Prostate gland (tissue), 2 donors: ENCODE measurements around the gene RAB24. TPM values are rescaled to one million over a fixed set of nuclear protein-coding genes. Genes with fewer than 3 reads are reported as not detected.

Experiments
- DNase-seq: peaks from one replicate; pipeline ENCODE4 v3.0.0-alpha.2; 2019; ENCODE audit warnings: low spot score
- H3K27ac ChIP-seq, 2 donors: fragments of 200-600 bp; sonication (generic); 2 replicates each; pipeline ENCODE4 v1.5.1; 2017 to 2019
- H3K27me3 ChIP-seq: fragments of 200-600 bp; sonication (generic); replicated peaks from 2 replicates; pipeline ENCODE4 v1.5.1; 2019; ENCODE audit not compliant: insufficient read depth
- H3K36me3 ChIP-seq, 2 donors: fragments of 200-600 bp; sonication (generic); 1 replicate in 1 of 2; 2 replicates in 1 of 2; pipeline versions ENCODE4 v1.5.1 to v1.8.1; 2017 to 2019
- H3K4me1 ChIP-seq: fragments of 200-600 bp; sonication (generic); replicated peaks from 2 replicates; pipeline ENCODE4 v1.5.1; 2019
- H3K4me3 ChIP-seq, 2 donors: fragments of 200-600 bp; sonication (generic); 2 replicates each; pipeline ENCODE4 v1.5.1; 2017 to 2019
- H3K9me3 ChIP-seq: fragments of 200-600 bp; sonication (generic); 2 replicates; pipeline ENCODE4 v1.5.1; 2017
- CTCF ChIP-seq, 4 experiments: fragments of 200-600 bp in 2 of 4; fragments of 450-650 bp in 2 of 4; sonication (generic) in 2 of 4; IDR thresholded peaks; 1 replicate in 3 of 4; 2 replicates in 1 of 4; pipeline ENCODE4 v1.5.1; 2016 to 2019; ENCODE audit warnings: antibody characterized with exemption in 4 of 4, mild to moderate bottlenecking in 2 of 4, moderate library complexity in 2 of 4
- POLR2A ChIP-seq: fragments of 450-650 bp; IDR thresholded peaks from one replicate; pipeline ENCODE4 v1.6.1; 2016; ENCODE audit warnings: antibody characterized with exemption, mild to moderate bottlenecking
- POLR2AphosphoS5 ChIP-seq: sonication (generic); formaldehyde crosslinking; IDR thresholded peaks from one replicate; pipeline ENCODE4 v1.6.1; 2017; ENCODE audit warnings: antibody characterized with exemption
- WGBS: methylation state at CpG from one replicate; pipeline ENCODE4 v1.1.5; 2018; 5-methylcytosine and 5-hydroxymethylcytosine counted together
- intact Hi-C: fragments of 100-400 bp; cut with DNase I; formaldehyde crosslinking; loops from one replicate; pipeline ENCODE4 v1.14.2; 2022
- total RNA-seq, 2 donors: library from RNA; depleted of rRNA; stranded (reverse); fragments of >200 nt; gene quantifications; one replicate each; pipeline ENCODE4 v1.1.0, GENCODE V29; 2016

RAB24 gene
- total RNA-seq, 2 donors from 2014 or later = 30.0 to 30.4 TPM

DNA sequence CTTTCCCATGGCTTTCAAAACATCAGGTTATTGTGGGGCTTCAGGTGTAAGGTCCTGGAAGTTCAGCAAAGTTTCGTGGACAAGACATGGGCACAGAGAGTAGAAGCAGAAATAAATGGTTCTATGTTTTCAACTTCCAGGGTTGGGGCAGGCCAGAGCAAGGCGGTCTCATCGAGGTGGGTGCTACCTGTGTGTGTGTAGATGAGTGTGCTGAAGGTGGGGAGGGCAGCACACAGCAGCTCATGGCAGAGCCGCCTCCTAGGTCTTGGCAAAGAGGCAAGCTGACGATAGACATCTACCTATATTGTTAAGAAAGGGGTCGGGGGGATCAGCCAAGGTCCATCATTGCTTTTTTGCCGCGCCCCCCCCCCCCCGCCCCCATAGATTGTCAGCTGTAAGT, 3.8 kb downstream of the RAB24 start:
- H3K36me3 ChIP-seq = peaks cover 3% of the 10 kb centered on the region in 2 donors
- no peaks in the 10 kb centered on the region for H3K27me3 ChIP-seq
- H3K9me3 ChIP-seq = no peaks in the 10 kb centered on the region
- 65% methylated on average over 9 of the region's 9 CpGs for WGBS
- H3K27ac ChIP-seq = peak overlapping the region; percentile 7 to 84
- no peak for TF ChIP-seq CTCF (IDR thresholded peaks at IDR 0.05)
- TF ChIP-seq POLR2A = no peak
- TF ChIP-seq POLR2AphosphoS5 = no peak
- peaks cover 19% of the 10 kb centered on the region for H3K4me1 ChIP-seq
- intact Hi-C loops = no loop called here
- no peak overlapping the region for H3K4me3 ChIP-seq
- DNase-seq = no peak

DNA sequence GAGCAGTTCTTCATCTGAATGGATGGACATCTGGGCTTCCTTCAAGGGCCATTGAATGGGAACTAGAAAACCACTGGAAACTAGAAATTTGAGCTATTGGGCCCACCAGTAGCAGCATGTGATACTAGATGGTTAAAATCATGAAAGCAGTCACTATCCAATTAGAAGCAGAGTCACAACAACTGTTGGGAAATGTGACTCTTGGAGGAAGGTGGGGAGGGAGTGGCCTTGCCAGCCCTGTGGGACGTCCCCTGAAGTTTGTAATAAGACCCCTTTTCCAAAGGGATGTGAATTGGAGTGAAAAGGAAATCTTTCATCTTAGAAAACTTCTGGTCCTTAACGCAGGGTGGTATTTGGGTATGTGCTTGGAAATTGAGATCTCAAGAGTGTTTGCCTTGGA, 5.6 kb downstream of the RAB24 start:
- peaks cover 19% of the 10 kb centered on the region for H3K4me1 ChIP-seq
- no peak for TF ChIP-seq POLR2AphosphoS5
- TF ChIP-seq CTCF (IDR thresholded peaks at IDR 0.05) = no peak
- TF ChIP-seq POLR2A = no peak
- H3K9me3 ChIP-seq = no peaks in the 10 kb centered on the region
- H3K27me3 ChIP-seq = no peaks in the 10 kb centered on the region
- H3K27ac ChIP-seq = no peak overlapping the region
- H3K36me3 ChIP-seq = peaks cover 12 to 18% of the 10 kb centered on the region in 2 donors
- 78% methylated on average over 2 of the region's 2 CpGs for WGBS
- intact Hi-C loops = no loop called here
- no peak overlapping the region for H3K4me3 ChIP-seq
- no peak for DNase-seq

DNA sequence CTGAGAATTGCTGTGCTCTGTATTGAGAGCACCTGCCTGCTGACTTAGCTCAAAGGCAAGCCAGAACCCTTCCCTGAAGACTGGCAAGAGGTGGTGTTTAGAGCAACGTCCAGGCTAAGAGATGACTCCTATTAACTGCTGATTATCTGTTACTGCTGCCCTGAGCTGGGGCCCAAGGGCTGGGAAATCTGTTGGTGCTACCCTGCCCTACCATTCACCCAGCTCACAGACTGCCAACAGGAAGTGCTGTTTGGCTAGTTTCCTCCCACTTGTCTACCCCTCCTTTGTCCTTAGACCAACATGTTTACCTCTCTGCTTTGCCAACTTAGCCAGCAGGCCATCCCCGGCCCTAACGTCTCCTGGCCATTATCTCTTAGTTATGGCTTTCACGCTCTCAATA, 6.9 kb downstream of the RAB24 start:
- H3K9me3 ChIP-seq = no peaks in the 10 kb centered on the region
- H3K36me3 ChIP-seq = peaks cover 15 to 18% of the 10 kb centered on the region in 2 donors
- intact Hi-C loops = no loop called here
- peaks cover 8% of the 10 kb centered on the region for H3K4me1 ChIP-seq
- no peaks in the 10 kb centered on the region for H3K27me3 ChIP-seq
- H3K4me3 ChIP-seq = no peak overlapping the region
- no peak for DNase-seq
- TF ChIP-seq POLR2AphosphoS5 = peak; percentile 29
- no peak for TF ChIP-seq CTCF (IDR thresholded peaks at IDR 0.05)
- peak overlapping the region in 1 of 2 donors; percentile 28 for H3K27ac ChIP-seq
- WGBS = 33% methylated on average over 4 of the region's 4 CpGs

GRCh38 chr5:177295924-177296323, 7.6 kb downstream of the RAB24 start:
- H3K36me3 ChIP-seq = peaks cover 15 to 18% of the 10 kb centered on the region in 2 donors
- TF ChIP-seq POLR2AphosphoS5 (no peak), CTCF (IDR thresholded peaks at IDR 0.05) (no peak), POLR2A (no peak)
- intact Hi-C loops = no loop called here
- H3K9me3 ChIP-seq = no peaks in the 10 kb centered on the region
- peak overlapping the region in 1 of 2 donors; percentile 28 for H3K27ac ChIP-seq
- H3K4me3 ChIP-seq = no peak overlapping the region
- peaks cover 1% of the 10 kb centered on the region for H3K4me1 ChIP-seq
- DNase-seq = no peak
- H3K27me3 ChIP-seq = no peaks in the 10 kb centered on the region
- 92% methylated on average over 9 of the region's 9 CpGs for WGBS

DNA sequence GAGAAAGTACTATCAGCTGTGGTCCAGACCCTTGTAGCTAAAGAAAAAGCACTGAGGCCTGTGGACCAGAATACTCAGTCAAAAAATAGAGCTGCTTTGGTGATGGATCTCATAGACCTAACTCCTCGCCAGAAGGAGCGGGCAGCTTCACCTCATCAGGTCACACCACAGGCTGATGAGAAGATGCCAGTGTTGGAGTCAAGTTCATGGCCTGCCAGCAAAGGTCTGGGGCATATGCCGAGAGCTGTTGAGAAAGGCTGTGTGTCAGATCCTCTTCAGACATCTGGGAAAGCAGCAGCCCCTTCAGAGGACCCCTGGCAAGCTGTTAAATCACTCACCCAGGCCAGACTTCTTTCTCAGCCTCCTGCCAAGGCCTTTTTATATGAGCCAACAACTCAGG, 8.9 kb downstream of the RAB24 start:
- intact Hi-C loops = no loop called here
- TF ChIP-seq POLR2A = no peak
- TF ChIP-seq CTCF (IDR thresholded peaks at IDR 0.05) = no peak
- TF ChIP-seq POLR2AphosphoS5 = no peak
- WGBS = 92% methylated on average over 3 of the region's 3 CpGs
- Histone ChIP-seq H3K27me3 (no peaks in the 10 kb centered on the region), H3K9me3 (no peaks in the 10 kb centered on the region), H3K4me3 (no peak overlapping the region), H3K4me1 (no peaks in the 10 kb centered on the region), H3K27ac (no peak overlapping the region), H3K36me3 (peaks cover 15 to 18% of the 10 kb centered on the region in 2 donors)
- DNase-seq = no peak
